Adrenal gland (tissue), 5 donors: Measurements from ENCODE around the gene TMEM191B.
"Not testable (repeated sequence)": the region's sequence is repeated elsewhere in the genome, so short reads cannot be mapped to it uniquely, and the experiment has no call there.

ENCODE experiments used
- POLR2A ChIP-seq, 2 donors: fragments of 450-650 bp; IDR thresholded peaks; one replicate each; pipeline ENCODE4 v1.6.1; 2017; ENCODE audit warnings: antibody characterized with exemption in 2 of 2, mild to moderate bottlenecking in 2 of 2, moderate library complexity in 1 of 2
- TF ChIP-seq, protein P1 (sequence below), 6 experiments: fragments of 450-650 bp in 4 of 6; fragments of 200-600 bp in 2 of 6; sonication (generic) in 1 of 6; IDR thresholded peaks; 1 replicate in 5 of 6; 2 replicates in 1 of 6; pipeline versions ENCODE4 v1.5.1 to v1.8.0; 2016 to 2021; ENCODE audit warnings: antibody characterized with exemption in 6 of 6, mild to moderate bottlenecking in 2 of 6, moderate library complexity in 1 of 6
- donor health status: DM: no; HTN: no; CAD: no.

DNA sequence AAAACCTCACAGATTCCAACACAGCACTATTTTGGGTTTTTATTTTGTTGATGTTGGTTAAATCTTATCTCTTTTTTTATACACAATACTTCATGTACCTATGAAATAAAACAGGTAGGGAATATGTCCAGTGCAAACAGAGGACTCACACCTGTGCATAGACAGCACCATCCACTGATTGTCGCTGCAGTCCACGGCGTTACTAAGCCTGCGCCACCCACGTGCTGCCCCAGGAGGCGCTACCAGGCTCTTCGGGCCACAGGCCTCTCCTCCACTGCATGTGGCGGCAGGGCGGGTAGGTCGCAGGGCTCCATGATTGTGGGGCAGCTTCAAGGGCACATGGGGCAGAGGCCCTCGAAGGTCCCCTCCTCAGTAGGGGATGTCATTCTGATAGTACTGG is 6.0 kb downstream of the TMEM191B start:
- TF ChIP-seq, protein P1, sequence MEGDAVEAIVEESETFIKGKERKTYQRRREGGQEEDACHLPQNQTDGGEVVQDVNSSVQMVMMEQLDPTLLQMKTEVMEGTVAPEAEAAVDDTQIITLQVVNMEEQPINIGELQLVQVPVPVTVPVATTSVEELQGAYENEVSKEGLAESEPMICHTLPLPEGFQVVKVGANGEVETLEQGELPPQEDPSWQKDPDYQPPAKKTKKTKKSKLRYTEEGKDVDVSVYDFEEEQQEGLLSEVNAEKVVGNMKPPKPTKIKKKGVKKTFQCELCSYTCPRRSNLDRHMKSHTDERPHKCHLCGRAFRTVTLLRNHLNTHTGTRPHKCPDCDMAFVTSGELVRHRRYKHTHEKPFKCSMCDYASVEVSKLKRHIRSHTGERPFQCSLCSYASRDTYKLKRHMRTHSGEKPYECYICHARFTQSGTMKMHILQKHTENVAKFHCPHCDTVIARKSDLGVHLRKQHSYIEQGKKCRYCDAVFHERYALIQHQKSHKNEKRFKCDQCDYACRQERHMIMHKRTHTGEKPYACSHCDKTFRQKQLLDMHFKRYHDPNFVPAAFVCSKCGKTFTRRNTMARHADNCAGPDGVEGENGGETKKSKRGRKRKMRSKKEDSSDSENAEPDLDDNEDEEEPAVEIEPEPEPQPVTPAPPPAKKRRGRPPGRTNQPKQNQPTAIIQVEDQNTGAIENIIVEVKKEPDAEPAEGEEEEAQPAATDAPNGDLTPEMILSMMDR (IDR thresholded peaks at IDR 0.05): not testable (repeated sequence)
- not testable (repeated sequence) for TF ChIP-seq POLR2A (IDR thresholded peaks at IDR 0.05)
